Kidney epithelial cell (primary cell): Measurements from ENCODE around the gene MAPKAP1. TPM values are rescaled to one million over a fixed set of nuclear protein-coding genes. Genes with fewer than 3 reads are reported as not detected.

Source experiments
- DNase-seq: peaks from one replicate; pipeline ENCODE4 v3.0.0-alpha.2; 2010; ENCODE audit warnings: low read depth
- H3K27me3 ChIP-seq: 2 replicates; pipeline ENCODE4 v1.6.0; 2011; ENCODE audit warnings: low read length; ENCODE audit not compliant: control insufficient read depth, insufficient read depth
- H3K36me3 ChIP-seq: 2 replicates; pipeline ENCODE4 v1.5.1; 2011; ENCODE audit warnings: low read length; ENCODE audit not compliant: control insufficient read depth, insufficient read depth
- H3K4me3 ChIP-seq: 2 replicates; pipeline ENCODE4 v1.5.1; 2011; ENCODE audit warnings: low read depth, mild to moderate bottlenecking, control low read depth, low read length
- total RNA-seq: library from RNA; depleted of rRNA; stranded (reverse); fragments of >200 nt; gene quantifications from 2 replicates; pipeline ENCODE4 v1.2.3, GENCODE V29; 2015
- TF ChIP-seq, protein P1 (sequence below): IDR thresholded peaks from 2 replicates; pipeline ENCODE4 v1.5.1; 2011; ENCODE audit warnings: mild to moderate bottlenecking, moderate library complexity, low read length, control low read depth, inconsistent platforms; ENCODE audit not compliant: insufficient read depth, poor library complexity, severe bottlenecking

Gene MAPKAP1
- total RNA-seq, 1 donor from 2014 or later = 101 TPM

GRCh38 chr9:125549891-125550885 lies 156.8 kb downstream of the MAPKAP1 start:
- DNase-seq = no peak
- no peak overlapping the region for H3K4me3 ChIP-seq
- TF ChIP-seq, protein P1, sequence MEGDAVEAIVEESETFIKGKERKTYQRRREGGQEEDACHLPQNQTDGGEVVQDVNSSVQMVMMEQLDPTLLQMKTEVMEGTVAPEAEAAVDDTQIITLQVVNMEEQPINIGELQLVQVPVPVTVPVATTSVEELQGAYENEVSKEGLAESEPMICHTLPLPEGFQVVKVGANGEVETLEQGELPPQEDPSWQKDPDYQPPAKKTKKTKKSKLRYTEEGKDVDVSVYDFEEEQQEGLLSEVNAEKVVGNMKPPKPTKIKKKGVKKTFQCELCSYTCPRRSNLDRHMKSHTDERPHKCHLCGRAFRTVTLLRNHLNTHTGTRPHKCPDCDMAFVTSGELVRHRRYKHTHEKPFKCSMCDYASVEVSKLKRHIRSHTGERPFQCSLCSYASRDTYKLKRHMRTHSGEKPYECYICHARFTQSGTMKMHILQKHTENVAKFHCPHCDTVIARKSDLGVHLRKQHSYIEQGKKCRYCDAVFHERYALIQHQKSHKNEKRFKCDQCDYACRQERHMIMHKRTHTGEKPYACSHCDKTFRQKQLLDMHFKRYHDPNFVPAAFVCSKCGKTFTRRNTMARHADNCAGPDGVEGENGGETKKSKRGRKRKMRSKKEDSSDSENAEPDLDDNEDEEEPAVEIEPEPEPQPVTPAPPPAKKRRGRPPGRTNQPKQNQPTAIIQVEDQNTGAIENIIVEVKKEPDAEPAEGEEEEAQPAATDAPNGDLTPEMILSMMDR = no peak
- no peaks in the 10 kb centered on the region for H3K27me3 ChIP-seq
- no peaks in the 10 kb centered on the region for H3K36me3 ChIP-seq

GRCh38 chr9:125549465-125549871 lies 157.5 kb downstream of the MAPKAP1 start:
- Histone ChIP-seq H3K27me3 (no peaks in the 10 kb centered on the region), H3K36me3 (no peaks in the 10 kb centered on the region), H3K4me3 (no peak overlapping the region)
- no peak for DNase-seq
- TF ChIP-seq, protein P1 = no peak

DNA sequence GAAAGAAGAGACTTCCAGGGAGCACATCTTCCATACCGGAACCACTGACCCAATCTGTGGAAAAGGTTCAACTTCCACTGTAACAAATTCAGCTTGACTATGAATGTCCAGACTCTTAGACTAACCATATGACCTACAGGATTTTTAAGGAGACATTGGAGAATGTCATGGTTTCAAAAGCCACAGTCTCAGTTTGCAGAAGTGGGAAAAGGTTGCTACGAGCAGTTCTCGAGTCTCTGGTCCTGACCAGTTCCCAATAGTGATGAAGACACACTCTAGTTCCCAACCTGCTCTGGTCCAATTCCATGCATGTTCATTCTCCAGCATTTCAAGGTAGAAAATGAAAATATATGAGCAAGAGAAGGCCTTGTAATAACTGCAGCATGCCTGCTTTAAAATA lies 158.0 kb downstream of the MAPKAP1 start:
- TF ChIP-seq, protein P1 = no peak
- Histone ChIP-seq H3K4me3 (no peak overlapping the region), H3K27me3 (no peaks in the 10 kb centered on the region), H3K36me3 (no peaks in the 10 kb centered on the region)
- no peak for DNase-seq

GRCh38 chr9:125548141-125548540 lies 158.9 kb downstream of the MAPKAP1 start:
- TF ChIP-seq, protein P1 = no peak
- Histone ChIP-seq H3K36me3 (no peaks in the 10 kb centered on the region), H3K27me3 (no peaks in the 10 kb centered on the region), H3K4me3 (no peak overlapping the region)
- DNase-seq = no peak

DNA sequence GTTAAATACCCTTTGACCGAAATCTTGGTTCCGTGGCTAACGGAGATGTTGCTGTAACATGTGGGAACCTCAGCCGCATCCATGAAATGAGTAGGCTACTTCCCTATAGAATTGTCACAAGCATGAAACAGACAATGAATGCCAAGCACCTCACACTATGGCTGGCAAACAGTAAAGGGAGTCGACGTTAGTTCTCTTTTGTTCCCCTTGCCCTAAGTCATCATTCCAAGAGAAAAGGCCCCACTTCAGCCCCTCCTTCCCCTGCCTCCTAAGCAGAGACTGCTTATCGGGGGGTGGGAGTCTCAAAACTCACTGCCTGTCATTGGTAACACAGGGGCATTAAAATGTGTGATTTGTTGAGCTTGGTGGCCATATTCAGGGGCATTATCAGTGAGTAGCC lies 159.6 kb downstream of the MAPKAP1 start:
- Histone ChIP-seq H3K36me3 (no peaks in the 10 kb centered on the region), H3K27me3 (no peaks in the 10 kb centered on the region), H3K4me3 (no peak overlapping the region)
- TF ChIP-seq, protein P1 = no peak
- no peak for DNase-seq
